ENCODE data around the gene VAV1.

Gene VAV1

DNA sequence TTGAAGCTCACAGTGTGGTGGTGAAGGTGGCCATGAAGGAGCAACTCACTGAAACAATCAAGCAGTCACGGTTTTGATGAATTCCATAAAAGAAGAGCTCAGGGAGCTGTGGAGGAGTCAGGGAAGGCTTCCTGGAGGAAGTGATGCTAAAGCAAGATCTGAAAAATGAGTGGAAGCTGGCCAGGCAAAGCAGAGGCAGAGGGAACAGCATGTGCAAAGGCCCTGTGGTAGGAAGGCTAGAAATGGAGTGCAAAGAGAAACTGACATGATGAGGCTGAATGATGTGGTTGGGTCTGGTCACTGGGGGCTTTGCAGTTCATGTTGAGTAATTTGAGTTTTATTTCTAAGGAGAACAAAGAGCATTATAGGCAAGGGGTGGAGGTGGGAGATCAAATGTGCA is 121.8 kb downstream of the VAV1 start:
- no peak for DNase-seq (ENCODE audit: low spot score)

DNA sequence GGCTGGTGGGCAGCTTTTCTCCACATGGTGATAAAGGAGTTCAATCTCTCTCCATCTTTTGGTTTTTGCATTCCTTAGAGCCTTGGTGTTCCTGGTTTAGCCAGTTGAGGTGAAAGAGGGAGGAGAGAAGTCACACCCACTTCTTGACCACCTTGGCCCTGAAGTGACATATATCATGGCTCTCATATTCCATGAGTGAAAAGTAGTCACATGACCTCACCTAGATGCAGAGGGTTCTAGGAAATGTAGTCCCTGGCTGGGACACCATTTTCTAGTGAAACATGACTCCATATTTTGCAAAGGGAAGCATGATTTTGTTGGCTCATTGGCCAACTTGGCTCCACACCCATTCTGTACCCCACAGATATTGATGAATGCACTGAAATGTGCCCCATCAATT is 130.9 kb downstream of the VAV1 start:
- DNase-seq (ENCODE audit: low spot score), result no peak

DNA sequence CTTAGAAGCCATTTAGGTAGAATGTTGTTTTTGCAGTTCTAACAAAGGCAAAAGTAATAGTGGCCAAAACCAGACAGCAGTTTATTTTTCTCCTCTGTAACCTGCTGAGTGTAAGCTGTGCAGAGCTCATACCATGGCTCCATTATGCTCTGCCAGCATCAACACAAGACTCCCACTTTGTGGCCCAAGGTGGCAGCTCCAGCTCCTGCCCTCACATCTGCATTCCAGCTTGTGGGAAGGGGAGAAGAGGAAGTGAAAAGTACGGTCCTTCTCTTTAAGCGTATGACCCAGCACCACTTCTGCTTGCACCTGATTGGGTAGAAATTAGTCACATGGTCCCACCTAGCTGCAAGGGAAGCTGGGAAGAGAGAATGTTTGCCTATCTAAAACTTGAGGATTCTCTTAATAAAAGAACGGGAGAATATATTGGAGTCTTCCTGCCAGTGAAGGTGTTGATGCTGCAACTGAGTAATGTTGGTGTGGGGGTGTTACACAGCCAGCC is 134.1 kb downstream of the VAV1 start:
- no peak for DNase-seq (ENCODE audit: low spot score)

Measured in hematopoietic multipotent progenitor cell treated with erythropoietin and hydrocortisone succinate and interleukin-3 and kit ligand, for 15 days (in vitro differentiated cells).